Vagina (tissue), 2 donors: Measurements from ENCODE around the gene PUS1. TPM values are rescaled to one million over a fixed set of nuclear protein-coding genes. Genes with fewer than 3 reads are reported as not detected.

ENCODE experiments used
- DNase-seq, 2 donors: peaks; one replicate each; pipeline ENCODE4 v3.0.0-alpha.2; 2017; ENCODE audit errors: extremely low spot score in 2 of 2
- H3K27ac ChIP-seq: fragments of 200-600 bp; sonication (generic); one replicate; pipeline ENCODE4 v1.5.1; 2019
- H3K27me3 ChIP-seq: fragments of 200-600 bp; sonication (generic); one replicate; pipeline ENCODE4 v1.5.1; 2019
- H3K36me3 ChIP-seq, 2 donors: fragments of 200-600 bp; sonication (generic); one replicate each; pipeline ENCODE4 v1.5.1; 2017 to 2019
- H3K4me1 ChIP-seq: fragments of 200-600 bp; sonication (generic); one replicate; pipeline ENCODE4 v1.5.1; 2019
- H3K4me3 ChIP-seq, 2 donors: fragments of 200-600 bp; sonication (generic); 1 replicate in 1 of 2; 2 replicates in 1 of 2; pipeline ENCODE4 v1.5.1; 2016 to 2019
- H3K9me3 ChIP-seq: fragments of 200-600 bp; sonication (generic); one replicate; pipeline ENCODE4 v1.5.1; 2019
- POLR2A ChIP-seq, 2 donors: fragments of 450-650 bp; IDR thresholded peaks; one replicate each; pipeline ENCODE4 v1.6.1; 2017; ENCODE audit warnings: antibody characterized with exemption in 2 of 2, mild to moderate bottlenecking in 2 of 2, moderate library complexity in 2 of 2
- POLR2AphosphoS5 ChIP-seq, 2 donors: sonication (generic); formaldehyde crosslinking; IDR thresholded peaks; one replicate each; pipeline ENCODE4 v1.9.0; 2017; ENCODE audit warnings: antibody characterized with exemption in 2 of 2, mild to moderate bottlenecking in 2 of 2, low read depth in 1 of 2; ENCODE audit not compliant: insufficient read depth in 1 of 2
- intact Hi-C: fragments of 100-400 bp; cut with DNase I; formaldehyde crosslinking; loops from one replicate; pipeline ENCODE4 v1.15.1; 2023
- total RNA-seq: library from RNA; depleted of rRNA; stranded (reverse); fragments of >200 nt; gene quantifications from one replicate; pipeline ENCODE4 v1.2.3, GENCODE V29; 2016
- TF ChIP-seq, protein P1 (sequence below), 3 experiments: fragments of 450-650 bp in 2 of 3; fragments of 200-600 bp in 1 of 3; sonication (generic) in 1 of 3; IDR thresholded peaks; one replicate each; pipeline ENCODE4 v1.5.1; 2017 to 2019; ENCODE audit warnings: antibody characterized with exemption in 3 of 3, mild to moderate bottlenecking in 2 of 3, moderate library complexity in 2 of 3

Gene PUS1
- total RNA-seq, 1 donor from 2014 or later, result 37.6 TPM

DNA sequence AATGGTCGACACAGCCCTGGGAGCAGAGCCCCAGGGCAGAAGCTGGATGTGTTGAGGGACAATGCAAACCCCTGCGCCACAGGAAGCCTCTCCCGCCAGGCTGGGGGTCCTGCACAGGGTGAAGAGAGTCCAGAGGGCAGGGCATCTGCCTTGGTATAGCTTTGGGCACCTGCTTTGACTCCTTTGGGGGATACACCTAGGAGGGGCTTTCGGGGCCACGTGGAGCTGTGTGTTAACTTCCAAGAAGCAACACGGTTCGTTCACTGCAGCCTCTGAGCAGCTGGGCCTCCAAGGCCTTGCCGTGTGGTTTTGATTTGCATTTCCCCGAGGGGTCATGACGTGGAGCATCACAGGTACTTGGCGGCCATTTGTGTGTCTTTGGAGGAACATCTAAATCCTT is 5.8 kb upstream of the PUS1 start:
- H3K9me3 ChIP-seq, result no peaks in the 10 kb centered on the region
- no peak overlapping the region for H3K27ac ChIP-seq
- TF ChIP-seq POLR2AphosphoS5 (IDR thresholded peaks at IDR 0.05; ENCODE audit: insufficient read depth in 1 of 2, low read depth in 1 of 2), result no peak
- TF ChIP-seq, protein P1, sequence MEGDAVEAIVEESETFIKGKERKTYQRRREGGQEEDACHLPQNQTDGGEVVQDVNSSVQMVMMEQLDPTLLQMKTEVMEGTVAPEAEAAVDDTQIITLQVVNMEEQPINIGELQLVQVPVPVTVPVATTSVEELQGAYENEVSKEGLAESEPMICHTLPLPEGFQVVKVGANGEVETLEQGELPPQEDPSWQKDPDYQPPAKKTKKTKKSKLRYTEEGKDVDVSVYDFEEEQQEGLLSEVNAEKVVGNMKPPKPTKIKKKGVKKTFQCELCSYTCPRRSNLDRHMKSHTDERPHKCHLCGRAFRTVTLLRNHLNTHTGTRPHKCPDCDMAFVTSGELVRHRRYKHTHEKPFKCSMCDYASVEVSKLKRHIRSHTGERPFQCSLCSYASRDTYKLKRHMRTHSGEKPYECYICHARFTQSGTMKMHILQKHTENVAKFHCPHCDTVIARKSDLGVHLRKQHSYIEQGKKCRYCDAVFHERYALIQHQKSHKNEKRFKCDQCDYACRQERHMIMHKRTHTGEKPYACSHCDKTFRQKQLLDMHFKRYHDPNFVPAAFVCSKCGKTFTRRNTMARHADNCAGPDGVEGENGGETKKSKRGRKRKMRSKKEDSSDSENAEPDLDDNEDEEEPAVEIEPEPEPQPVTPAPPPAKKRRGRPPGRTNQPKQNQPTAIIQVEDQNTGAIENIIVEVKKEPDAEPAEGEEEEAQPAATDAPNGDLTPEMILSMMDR (IDR thresholded peaks at IDR 0.05), result no peak
- no peak for TF ChIP-seq POLR2A (IDR thresholded peaks at IDR 0.05)
- H3K4me3 ChIP-seq, result no peak overlapping the region
- H3K27me3 ChIP-seq, result no peaks in the 10 kb centered on the region
- no peak for DNase-seq
- intact Hi-C loops, result no loop called here
- H3K4me1 ChIP-seq, result peaks cover 4% of the 10 kb centered on the region
- peaks cover 0 to 38% of the 10 kb centered on the region in 2 donors for H3K36me3 ChIP-seq

DNA sequence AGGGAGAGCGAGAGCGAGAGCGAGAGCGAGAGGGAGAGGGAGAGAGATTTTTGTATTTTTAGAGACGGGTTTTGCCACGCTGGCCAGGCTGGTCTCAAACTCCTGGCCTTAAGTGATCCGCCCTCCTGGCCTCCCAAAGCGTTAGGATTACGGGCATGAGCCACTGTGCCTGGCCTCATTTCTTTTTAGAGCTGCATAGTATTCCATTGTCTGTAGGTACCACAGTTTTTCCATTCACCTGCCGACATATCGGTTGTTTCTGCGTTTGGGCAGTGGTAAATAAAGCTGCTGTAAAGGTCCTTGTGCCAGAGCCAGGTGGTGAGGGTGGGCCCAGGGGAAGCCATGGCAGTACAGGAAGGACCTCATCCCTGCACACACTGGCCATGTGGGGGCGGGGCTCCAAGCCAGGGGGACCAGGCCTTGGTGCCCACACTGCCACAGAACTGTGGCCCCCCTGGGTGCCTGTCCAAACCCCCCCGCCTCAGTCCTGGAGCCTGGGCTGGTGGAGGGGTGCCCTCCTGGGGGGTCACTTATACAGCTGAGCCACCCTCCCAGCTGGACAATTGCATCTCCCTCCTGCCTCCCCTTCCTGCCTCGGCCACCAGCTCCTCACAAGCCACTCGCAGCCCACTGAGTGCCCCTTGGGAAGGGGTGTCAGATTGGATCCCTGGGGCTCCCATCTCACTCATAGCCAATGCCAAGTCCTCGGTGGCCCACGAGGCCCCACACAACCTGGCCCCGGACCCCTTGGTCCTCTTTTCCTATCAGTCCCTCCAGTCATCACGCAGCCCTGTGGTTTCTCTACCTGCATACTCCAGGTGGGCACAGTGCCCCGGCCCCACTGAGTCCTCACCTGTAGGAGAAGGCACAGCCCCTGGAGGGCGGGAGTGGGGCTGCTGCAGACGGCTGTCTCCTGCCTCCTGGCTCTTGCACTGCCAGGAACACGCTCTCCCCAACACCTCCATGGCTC is 1.7 kb upstream of the PUS1 start:
- no peak for TF ChIP-seq POLR2A (IDR thresholded peaks at IDR 0.05)
- TF ChIP-seq, protein P1 (IDR thresholded peaks at IDR 0.05), result no peak
- TF ChIP-seq POLR2AphosphoS5 (IDR thresholded peaks at IDR 0.05; ENCODE audit: insufficient read depth in 1 of 2, low read depth in 1 of 2), result no peak
- Histone ChIP-seq H3K36me3 (peaks cover 0 to 7% of the 10 kb centered on the region in 2 donors), H3K9me3 (no peaks in the 10 kb centered on the region), H3K27me3 (no peaks in the 10 kb centered on the region), H3K4me1 (peaks cover 24% of the 10 kb centered on the region), H3K27ac (no peak overlapping the region), H3K4me3 (no peak overlapping the region)
- intact Hi-C loops, result no loop called here
- DNase-seq, result no peak

DNA sequence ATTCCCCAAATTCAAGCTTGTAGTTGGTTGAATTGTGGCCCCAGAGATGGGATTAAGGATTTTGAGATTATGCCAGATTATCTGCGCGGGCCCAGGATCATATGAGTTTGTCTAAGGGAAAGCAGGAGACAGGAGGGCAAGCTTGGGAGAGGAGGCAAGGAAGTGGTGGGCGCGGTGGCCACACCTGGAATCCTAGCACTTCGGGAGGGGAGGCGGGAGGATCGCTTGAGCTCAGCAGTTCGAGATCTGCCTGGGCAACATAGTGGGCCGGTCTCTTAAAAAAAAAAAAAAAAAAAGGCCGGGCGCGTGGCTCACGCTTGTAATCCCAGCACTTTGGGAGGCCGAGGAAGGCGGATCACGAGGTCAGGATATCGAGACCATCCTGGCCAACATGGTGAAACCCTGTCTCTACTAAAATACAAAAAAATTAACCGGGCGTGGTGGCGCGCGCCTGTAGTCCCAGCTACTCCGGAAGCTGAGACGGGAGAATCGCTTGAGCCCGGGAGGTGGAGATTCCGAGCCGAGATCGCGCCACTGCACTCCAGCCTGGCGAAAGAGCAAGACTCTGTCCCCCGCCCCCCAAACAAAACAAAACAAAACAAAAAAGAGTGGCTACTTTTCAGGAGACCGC is 881 bp upstream of the PUS1 start:
- peaks cover 24% of the 10 kb centered on the region for H3K4me1 ChIP-seq
- H3K27ac ChIP-seq, result peak overlapping the region; percentile 89
- TF ChIP-seq POLR2A (IDR thresholded peaks at IDR 0.05) (no peak), POLR2AphosphoS5 (IDR thresholded peaks at IDR 0.05; ENCODE audit: insufficient read depth in 1 of 2, low read depth in 1 of 2) (no peak)
- TF ChIP-seq, protein P1 (IDR thresholded peaks at IDR 0.05), result no peak
- H3K36me3 ChIP-seq, result peaks cover 0 to 11% of the 10 kb centered on the region in 2 donors
- H3K4me3 ChIP-seq, result peak overlapping the region; percentile 86 to 98
- no peaks in the 10 kb centered on the region for H3K9me3 ChIP-seq
- no peaks in the 10 kb centered on the region for H3K27me3 ChIP-seq
- no peak for DNase-seq
- intact Hi-C loops, result no loop called here

DNA sequence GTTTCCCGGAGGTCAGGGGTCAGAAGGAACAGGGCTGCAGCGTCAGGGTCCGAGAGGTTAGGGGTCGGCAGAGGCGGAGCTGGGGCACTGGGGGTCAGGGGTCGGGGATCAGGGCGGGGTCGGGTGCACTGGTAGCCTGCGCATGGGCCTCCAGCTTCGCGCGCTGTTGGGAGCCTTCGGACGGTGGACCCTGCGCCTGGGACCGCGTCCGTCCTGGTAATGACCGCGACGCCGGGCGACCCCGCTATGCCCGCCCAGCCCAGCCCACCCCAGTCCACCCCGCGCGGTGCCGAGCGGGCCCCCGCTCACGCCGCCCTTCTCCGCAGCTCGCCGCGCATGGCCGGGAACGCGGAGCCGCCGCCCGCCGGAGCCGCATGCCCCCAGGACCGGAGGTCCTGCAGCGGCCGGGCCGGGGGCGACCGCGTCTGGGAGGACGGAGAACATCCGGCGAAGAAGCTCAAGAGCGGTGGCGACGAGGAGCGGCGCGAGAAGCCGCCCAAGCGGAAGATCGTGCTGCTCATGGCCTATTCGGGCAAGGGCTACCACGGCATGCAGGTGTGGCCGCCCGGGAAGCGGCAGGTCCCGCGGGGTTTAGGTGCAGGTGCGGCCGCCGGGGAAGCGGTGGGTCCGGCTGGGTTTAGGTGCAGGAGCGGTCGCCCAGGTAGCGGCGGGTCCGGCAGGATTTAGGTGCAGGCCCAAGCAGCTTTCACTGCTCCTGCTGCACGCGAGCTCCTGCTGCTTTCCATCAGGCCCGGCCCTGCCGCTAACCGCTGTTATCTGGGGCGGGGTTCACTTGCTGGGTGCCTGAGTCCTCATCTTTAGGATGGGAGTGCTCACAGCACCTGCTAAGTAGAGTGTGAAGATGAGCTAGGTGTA is 743 bp downstream of the PUS1 start:
- TF ChIP-seq POLR2AphosphoS5 (IDR thresholded peaks at IDR 0.05; ENCODE audit: insufficient read depth in 1 of 2, low read depth in 1 of 2), result no peak
- TF ChIP-seq, protein P1 (IDR thresholded peaks at IDR 0.05), result no peak
- TF ChIP-seq POLR2A (IDR thresholded peaks at IDR 0.05), result no peak
- no peaks in the 10 kb centered on the region for H3K9me3 ChIP-seq
- H3K36me3 ChIP-seq, result peaks cover 0 to 25% of the 10 kb centered on the region in 2 donors
- H3K4me1 ChIP-seq, result peaks cover 24% of the 10 kb centered on the region
- intact Hi-C loops, result no loop called here
- H3K27me3 ChIP-seq, result no peaks in the 10 kb centered on the region
- no peak for DNase-seq
- H3K27ac ChIP-seq, result peak overlapping the region; percentile 89
- H3K4me3 ChIP-seq, result peak overlapping the region; percentile 86 to 98
